Fibroblast of mammary gland (primary cell): Measurements from ENCODE around the gene GNG7.
"Not testable (repeated sequence)": the region's sequence is repeated elsewhere in the genome, so short reads cannot be mapped to it uniquely, and the experiment has no call there.

Experiments used
- DNase-seq: peaks from one replicate; pipeline ENCODE4 v3.0.0-alpha.2; 2010; ENCODE audit warnings: low read depth
- H3K4me3 ChIP-seq: 2 replicates; pipeline ENCODE4 v1.5.1; 2011; ENCODE audit warnings: low read depth, mild to moderate bottlenecking, low read length, moderate library complexity; ENCODE audit not compliant: control insufficient read depth
- TF ChIP-seq, protein P1 (sequence below): conservative IDR thresholded peaks from 2 replicates; pipeline ENCODE4 v1.5.1; 2011; ENCODE audit warnings: low read depth, low read length, inconsistent platforms; ENCODE audit not compliant: control insufficient read depth, insufficient read depth

The GNG7 gene

DNA sequence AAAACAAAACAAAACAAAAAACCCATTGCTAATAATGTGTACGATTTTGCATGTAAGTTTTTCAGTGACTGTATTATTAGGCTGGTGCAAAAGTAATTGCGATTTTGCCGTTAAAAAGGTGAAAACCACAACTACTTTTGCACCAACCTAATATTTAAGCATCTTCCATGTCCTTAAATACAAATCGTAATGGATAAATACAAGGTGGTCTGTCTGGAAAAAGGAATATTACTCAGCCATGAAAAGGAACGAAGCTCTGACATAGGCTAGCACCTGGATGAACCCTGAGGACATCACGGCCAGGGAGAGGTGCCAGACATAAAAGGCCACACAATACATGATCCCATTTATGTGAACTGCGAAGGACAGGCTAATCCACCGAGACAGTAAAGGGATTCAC, 193.4 kb downstream of the GNG7 start:
- TF ChIP-seq, protein P1, sequence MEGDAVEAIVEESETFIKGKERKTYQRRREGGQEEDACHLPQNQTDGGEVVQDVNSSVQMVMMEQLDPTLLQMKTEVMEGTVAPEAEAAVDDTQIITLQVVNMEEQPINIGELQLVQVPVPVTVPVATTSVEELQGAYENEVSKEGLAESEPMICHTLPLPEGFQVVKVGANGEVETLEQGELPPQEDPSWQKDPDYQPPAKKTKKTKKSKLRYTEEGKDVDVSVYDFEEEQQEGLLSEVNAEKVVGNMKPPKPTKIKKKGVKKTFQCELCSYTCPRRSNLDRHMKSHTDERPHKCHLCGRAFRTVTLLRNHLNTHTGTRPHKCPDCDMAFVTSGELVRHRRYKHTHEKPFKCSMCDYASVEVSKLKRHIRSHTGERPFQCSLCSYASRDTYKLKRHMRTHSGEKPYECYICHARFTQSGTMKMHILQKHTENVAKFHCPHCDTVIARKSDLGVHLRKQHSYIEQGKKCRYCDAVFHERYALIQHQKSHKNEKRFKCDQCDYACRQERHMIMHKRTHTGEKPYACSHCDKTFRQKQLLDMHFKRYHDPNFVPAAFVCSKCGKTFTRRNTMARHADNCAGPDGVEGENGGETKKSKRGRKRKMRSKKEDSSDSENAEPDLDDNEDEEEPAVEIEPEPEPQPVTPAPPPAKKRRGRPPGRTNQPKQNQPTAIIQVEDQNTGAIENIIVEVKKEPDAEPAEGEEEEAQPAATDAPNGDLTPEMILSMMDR: no peak
- H3K4me3 ChIP-seq: no peak overlapping the region
- no peak for DNase-seq

DNA sequence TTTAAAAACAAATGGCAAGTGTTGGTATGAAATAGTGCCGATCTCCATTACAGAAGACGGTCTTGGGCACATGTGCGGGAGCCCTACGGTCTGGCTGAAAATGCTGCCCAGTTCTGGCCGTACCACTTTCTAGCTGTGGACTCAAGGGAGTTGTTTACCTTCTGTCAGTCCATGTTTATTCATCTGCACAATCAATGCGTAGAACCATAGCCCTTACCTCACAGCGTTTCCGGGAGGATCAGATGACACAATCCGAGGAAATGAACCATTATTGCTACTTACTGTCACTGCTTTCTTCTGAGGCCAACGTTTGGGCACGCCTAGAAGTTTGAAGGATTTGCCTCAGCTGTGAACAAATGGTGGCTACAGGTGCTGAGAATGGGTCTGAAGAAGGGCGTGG, 195.4 kb downstream of the GNG7 start:
- peak; percentile 59 for DNase-seq
- TF ChIP-seq, protein P1: no peak
- no peak overlapping the region for H3K4me3 ChIP-seq

DNA sequence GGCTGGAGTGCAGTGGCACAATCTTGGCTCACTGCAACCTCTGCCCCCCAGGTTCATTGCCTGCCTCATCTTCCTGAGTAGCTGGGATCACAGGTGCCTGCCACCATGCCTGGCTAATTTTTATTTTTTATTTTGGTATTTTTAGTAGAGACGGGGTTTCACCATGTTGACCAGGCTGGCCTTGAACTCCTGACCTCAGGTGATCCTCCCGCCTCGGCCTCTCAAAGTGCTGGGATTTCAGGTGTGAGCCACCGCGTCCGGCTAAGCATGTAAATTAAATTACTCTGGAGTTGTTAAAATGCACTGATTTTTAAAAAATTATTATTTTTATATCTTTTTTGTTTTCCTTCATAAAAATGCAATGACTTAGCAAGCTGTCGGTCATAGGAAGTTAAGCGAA, 195.8 kb downstream of the GNG7 start:
- not testable (repeated sequence) for DNase-seq

DNA sequence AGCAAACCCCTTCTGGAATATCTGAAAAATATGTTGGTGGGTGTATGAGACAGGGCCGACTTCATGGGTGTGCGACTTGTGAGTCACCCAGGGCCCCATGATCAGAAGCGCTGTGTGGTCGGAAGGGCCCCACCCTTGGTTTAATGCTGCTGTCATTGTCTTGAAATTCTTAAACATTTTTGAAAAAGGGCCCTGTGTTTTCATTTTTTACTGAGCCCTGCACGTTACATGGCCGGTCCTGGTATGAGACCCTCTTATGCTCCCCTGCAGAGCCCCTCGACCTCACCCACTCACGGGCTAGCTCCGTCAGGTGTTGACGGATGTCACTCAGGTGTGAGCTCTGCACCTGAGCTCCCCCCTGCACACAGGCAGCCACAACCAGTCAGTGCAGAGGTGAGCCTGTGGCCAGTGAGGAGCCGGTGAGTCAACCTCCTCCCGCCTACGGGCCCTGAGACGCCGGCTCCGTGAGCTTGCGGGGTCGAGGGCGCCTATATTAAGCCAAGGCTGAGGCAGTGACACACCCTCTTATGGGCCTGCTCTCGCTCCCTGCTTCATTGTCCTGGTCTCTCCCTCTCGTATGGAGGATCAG, 198.9 kb downstream of the GNG7 start:
- DNase-seq: peak; percentile 85
- H3K4me3 ChIP-seq: no peak overlapping the region
- TF ChIP-seq, protein P1: no peak

More for the DNA sequence above, 195.8 kb downstream of the GNG7 start:
- not testable (repeated sequence) for H3K4me3 ChIP-seq

DNA sequence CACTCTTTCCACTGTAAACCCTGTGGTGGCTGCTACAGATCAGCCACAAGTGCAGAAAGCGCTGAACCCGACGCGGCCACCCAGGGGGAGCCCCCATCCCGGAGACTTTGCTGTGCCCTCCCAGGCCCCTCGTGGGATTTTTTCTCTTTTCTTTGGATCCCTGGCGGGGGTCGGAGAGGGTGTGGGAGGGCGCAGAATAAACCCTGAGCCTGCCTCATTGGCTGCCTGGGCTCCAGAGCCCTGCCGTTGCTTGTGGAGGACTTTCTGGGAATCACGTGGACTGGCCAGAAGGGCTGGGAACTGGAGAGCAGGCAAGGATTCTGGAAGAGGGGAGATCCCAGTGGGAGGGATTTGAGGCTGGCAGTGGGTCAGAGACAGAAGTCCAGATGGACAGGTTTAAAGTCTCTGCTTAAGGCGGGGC, 201.6 kb downstream of the GNG7 start:
- no peak overlapping the region for H3K4me3 ChIP-seq
- DNase-seq: no peak
- TF ChIP-seq, protein P1: no peak

DNA sequence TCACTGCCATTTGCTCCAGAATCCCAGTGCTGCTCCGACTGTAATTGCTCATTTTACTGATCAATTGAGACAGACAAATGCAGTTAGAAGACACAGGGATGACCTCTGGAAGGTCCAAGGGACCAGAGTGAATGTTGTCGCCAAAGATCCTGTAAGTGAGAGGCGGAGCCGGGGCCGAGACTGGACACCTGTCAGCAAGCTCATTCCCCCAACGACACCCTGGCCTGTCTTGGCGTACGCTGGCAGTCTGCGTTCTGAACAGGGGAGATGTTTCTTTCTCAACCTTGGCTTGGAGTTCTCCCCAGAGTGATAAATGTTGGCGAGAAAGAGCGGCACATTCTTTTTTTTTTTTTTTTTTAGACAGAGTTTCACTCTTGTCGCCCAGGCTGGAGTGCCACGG, 202.3 kb downstream of the GNG7 start:
- H3K4me3 ChIP-seq: no peak overlapping the region
- no peak for DNase-seq
- TF ChIP-seq, protein P1: no peak

DNA sequence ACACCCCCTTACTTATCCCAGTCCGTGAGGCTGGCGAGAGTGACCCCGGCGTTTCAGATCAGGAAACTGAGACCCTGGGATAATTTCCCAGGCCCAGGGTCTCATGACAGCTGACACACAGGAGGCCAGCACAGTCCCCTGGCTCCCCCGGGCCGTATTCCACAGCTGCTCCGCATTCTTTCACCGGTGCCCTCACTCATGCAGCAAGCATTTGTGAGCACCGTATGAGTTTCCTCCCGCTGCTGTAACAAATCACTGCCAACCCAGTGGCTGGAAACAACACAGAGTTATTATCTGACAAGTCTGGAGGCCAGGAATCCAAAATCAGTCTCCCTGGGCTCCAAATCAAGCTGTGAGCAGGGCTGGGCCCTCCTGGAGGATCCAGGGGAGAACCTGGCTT, 205.3 kb downstream of the GNG7 start:
- DNase-seq: no peak
- TF ChIP-seq, protein P1: no peak
- H3K4me3 ChIP-seq: no peak overlapping the region
